A673 (cell line): Measurements from ENCODE around the gene ACSS1.

Experiments used
- CTCF ChIP-seq: fragments of 300-800, 200-600 bp; sonication (generic); conservative IDR thresholded peaks from 2 replicates; pipeline ENCODE4 v1.5.1; 2017; ENCODE audit warnings: low read depth, mild to moderate bottlenecking, antibody characterized with exemption, low read length, moderate library complexity, mixed read lengths
- EZH2 ChIP-seq: fragments of 200-600 bp; sonication (generic); IDR thresholded peaks from 2 replicates; pipeline ENCODE4 v1.6.1; 2017; ENCODE audit warnings: borderline replicate concordance, low read depth, mild to moderate bottlenecking, mixed read lengths, antibody characterized with exemption, low read length; ENCODE audit not compliant: poor library complexity, severe bottlenecking

GRCh38 chr20:25061821-25062530, 4.0 kb upstream of the ACSS1 start:
- TF ChIP-seq CTCF (no peak), EZH2 (no peak)
